Spleen (tissue), 7 donors: ENCODE results near the gene ARFGEF2.

ENCODE experiments used
- CTCF ChIP-seq, 11 experiments: fragments of 200-600 bp in 7 of 11; fragments of 450-650 bp in 4 of 11; sonication (generic) in 4 of 11; IDR thresholded peaks in 8 of 11; conservative IDR thresholded peaks in 3 of 11; 1 replicate in 7 of 11; 2 replicates in 4 of 11; pipeline versions ENCODE4 v1.4.0 to v1.8.0; 2016 to 2021; ENCODE audit warnings: antibody characterized with exemption in 11 of 11, inconsistent platforms in 4 of 11, mild to moderate bottlenecking in 1 of 11
- POLR2A ChIP-seq, 3 donors: fragments of 450-650 bp; IDR thresholded peaks; one replicate each; pipeline ENCODE4 v1.5.1; 2017; ENCODE audit warnings: antibody characterized with exemption in 3 of 3, mild to moderate bottlenecking in 1 of 3
- donor health status: DM: no; HTN: no; CAD: no; lungs with moderate emphysema.
- donor health status: DM: no; HTN: no; CAD: no.
- donor health status: DM: no; HTN: no; CAD: no.

- no peak for TF ChIP-seq POLR2A (IDR thresholded peaks at IDR 0.05)
- TF ChIP-seq CTCF (IDR thresholded peaks at IDR 0.05 in 8 of 11, conservative IDR thresholded peaks at IDR 0.05 in 3 of 11): no peak
Measured at GRCh38 chr20:48906221-48906877, 15.2 kb upstream of the ARFGEF2 start.
